Natural killer cell (primary cell): ENCODE data around the gene MFAP4. TPM values are rescaled to one million over a fixed set of nuclear protein-coding genes. Genes with fewer than 3 reads are reported as not detected.

Experiments
- ATAC-seq, 3 donors: fragments of 150-1000 bp in 2 of 3; fragments of 200-7000 bp in 1 of 3; cut with Tn5 transposase; 1 replicate in 1 of 3; 2 replicates in 2 of 3; pipeline ENCODE4 v1.10.0; 2021; ENCODE audit warnings: mild to moderate bottlenecking in 2 of 3, moderate library complexity in 2 of 3
- DNase-seq, 2 donors: peaks; one replicate each; pipeline versions ENCODE4 v3.0.0 to v3.0.0-alpha.2; 2013 to 2021; ENCODE audit warnings: mixed read lengths in 1 of 2
- H3K27ac ChIP-seq: one replicate; pipeline ENCODE4 v1.5.1; 2013; ENCODE audit warnings: mild to moderate bottlenecking, low read length
- H3K27me3 ChIP-seq: one replicate; pipeline ENCODE4 v1.6.1; 2013; ENCODE audit warnings: low read length; ENCODE audit not compliant: control insufficient read depth, insufficient read depth
- H3K36me3 ChIP-seq: one replicate; pipeline ENCODE4 v1.6.1; 2013; ENCODE audit warnings: low read length; ENCODE audit not compliant: control insufficient read depth, insufficient read depth
- H3K4me1 ChIP-seq: one replicate; pipeline ENCODE4 v1.6.1; 2013; ENCODE audit warnings: low read length; ENCODE audit not compliant: control insufficient read depth, insufficient read depth
- H3K4me3 ChIP-seq: one replicate; pipeline ENCODE4 v1.5.1; 2013; ENCODE audit warnings: low read length
- H3K9me3 ChIP-seq: one replicate; pipeline ENCODE4 v1.6.1; 2013; ENCODE audit warnings: low read length; ENCODE audit not compliant: control insufficient read depth, insufficient read depth
- H3K27ac Mint-ChIP-seq, 2 donors: one replicate each; pipeline ENCODE4 v1.8.0; 2022; ENCODE audit warnings: mild to moderate bottlenecking in 2 of 2, mixed read lengths in 2 of 2, moderate library complexity in 1 of 2
- H3K27me3 Mint-ChIP-seq, 2 donors: one replicate each; pipeline ENCODE4 v1.8.0; 2022; ENCODE audit warnings: low read depth in 2 of 2, mixed read lengths in 2 of 2
- H3K36me3 Mint-ChIP-seq: one replicate; pipeline ENCODE4 v1.8.0; 2022; ENCODE audit warnings: mixed read lengths
- H3K4me1 Mint-ChIP-seq, 2 donors: one replicate each; pipeline ENCODE4 v1.8.0; 2022; ENCODE audit warnings: mixed read lengths in 2 of 2
- H3K4me3 Mint-ChIP-seq: one replicate; pipeline ENCODE4 v1.8.0; 2022; ENCODE audit warnings: mild to moderate bottlenecking, moderate library complexity, mixed read lengths
- H3K9me3 Mint-ChIP-seq, 2 donors: one replicate each; pipeline ENCODE4 v1.8.0; 2022; ENCODE audit warnings: mixed read lengths in 2 of 2
- WGBS: methylation state at CpG from one replicate; pipeline ENCODE4 v1.1.7; 2013; ENCODE audit warnings: missing lambda C conversion rate; ENCODE audit not compliant: insufficient coverage; 5-methylcytosine and 5-hydroxymethylcytosine counted together
- intact Hi-C: fragments of 100-400 bp; cut with micrococcal nuclease; formaldehyde crosslinking; loops from one replicate; pipeline ENCODE4 v1.14.2; 2022
- total RNA-seq, 4 donors: library from RNA; stranded (reverse); fragments of 120-200 nt in 1 of 4; gene quantifications; one replicate each; pipeline versions ENCODE4 v1.2.3 to v1.2.4, GENCODE V29; 2013 to 2022
- TF ChIP-seq, protein P1 (sequence below): fragments of 200-600 bp; IDR thresholded peaks from one replicate; pipeline ENCODE4 v1.8.0; 2022; ENCODE audit warnings: antibody characterized with exemption

Gene MFAP4
- total RNA-seq, 3 donors from 2014 or later (not counting 1 experiment from before 2014, with no cell fraction given), result not detected

DNA sequence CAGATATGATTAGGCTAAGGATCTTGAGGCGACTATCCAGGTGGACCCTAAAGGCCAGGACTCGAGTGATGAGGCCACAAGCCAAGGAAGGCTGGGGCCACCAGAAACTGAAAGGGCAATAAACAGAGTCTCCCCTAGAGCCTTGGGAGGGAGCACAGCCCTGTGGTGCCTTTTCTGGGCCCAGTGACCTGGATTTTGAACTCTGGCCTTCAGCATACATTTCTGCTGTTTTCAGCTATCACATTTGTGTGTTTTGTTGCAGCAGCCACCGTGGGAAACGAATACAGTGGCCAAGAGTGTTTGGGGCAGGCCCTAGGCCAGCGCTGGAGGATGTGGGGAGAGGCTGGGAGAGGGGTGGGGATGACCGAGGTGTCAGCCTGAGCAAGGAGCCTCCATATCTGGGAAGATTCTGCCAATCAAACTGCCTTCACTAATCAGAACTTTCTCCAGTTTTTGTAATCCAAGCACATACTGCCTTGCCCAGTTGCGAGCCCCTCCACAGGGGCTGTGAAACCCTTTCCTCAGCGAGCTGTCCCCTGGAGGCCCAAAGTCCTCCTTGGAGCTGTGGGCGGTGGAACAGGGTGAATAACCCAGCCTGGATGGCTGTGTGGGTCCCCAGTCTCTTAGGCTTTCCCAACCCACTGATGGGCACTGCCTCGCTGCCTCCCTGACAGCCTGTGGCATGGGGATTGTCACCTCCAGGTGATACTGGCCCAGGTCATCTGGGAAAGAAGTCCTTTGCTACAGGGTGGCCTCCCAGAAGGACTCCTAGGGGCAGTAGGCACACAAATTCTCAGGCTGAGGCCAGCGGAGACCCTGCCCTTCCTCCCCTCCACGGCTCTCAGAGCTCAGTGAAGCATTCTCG, 41.3 kb downstream of the MFAP4 start:
- no peaks in the 10 kb centered on the region for H3K9me3 Mint-ChIP-seq
- Histone ChIP-seq H3K9me3 (no peaks in the 10 kb centered on the region), H3K27me3 (no peaks in the 10 kb centered on the region), H3K4me3 (no peak overlapping the region), H3K27ac (no peak overlapping the region), H3K4me1 (no peaks in the 10 kb centered on the region), H3K36me3 (no peaks in the 10 kb centered on the region)
- no peaks in the 10 kb centered on the region for H3K36me3 Mint-ChIP-seq
- H3K27ac Mint-ChIP-seq, result no peak overlapping the region
- ATAC-seq (no peak), DNase-seq (no peak)
- no peaks in the 10 kb centered on the region for H3K4me1 Mint-ChIP-seq
- intact Hi-C loops, result no loop called here
- 89% methylated on average over 13 of the region's 13 CpGs for whole genome bisulfite sequencing
- TF ChIP-seq, protein P1, sequence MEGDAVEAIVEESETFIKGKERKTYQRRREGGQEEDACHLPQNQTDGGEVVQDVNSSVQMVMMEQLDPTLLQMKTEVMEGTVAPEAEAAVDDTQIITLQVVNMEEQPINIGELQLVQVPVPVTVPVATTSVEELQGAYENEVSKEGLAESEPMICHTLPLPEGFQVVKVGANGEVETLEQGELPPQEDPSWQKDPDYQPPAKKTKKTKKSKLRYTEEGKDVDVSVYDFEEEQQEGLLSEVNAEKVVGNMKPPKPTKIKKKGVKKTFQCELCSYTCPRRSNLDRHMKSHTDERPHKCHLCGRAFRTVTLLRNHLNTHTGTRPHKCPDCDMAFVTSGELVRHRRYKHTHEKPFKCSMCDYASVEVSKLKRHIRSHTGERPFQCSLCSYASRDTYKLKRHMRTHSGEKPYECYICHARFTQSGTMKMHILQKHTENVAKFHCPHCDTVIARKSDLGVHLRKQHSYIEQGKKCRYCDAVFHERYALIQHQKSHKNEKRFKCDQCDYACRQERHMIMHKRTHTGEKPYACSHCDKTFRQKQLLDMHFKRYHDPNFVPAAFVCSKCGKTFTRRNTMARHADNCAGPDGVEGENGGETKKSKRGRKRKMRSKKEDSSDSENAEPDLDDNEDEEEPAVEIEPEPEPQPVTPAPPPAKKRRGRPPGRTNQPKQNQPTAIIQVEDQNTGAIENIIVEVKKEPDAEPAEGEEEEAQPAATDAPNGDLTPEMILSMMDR, result no peak
- H3K27me3 Mint-ChIP-seq, result peaks cover 0 to 3% of the 10 kb centered on the region in 2 donors
- H3K4me3 Mint-ChIP-seq, result no peak overlapping the region

DNA sequence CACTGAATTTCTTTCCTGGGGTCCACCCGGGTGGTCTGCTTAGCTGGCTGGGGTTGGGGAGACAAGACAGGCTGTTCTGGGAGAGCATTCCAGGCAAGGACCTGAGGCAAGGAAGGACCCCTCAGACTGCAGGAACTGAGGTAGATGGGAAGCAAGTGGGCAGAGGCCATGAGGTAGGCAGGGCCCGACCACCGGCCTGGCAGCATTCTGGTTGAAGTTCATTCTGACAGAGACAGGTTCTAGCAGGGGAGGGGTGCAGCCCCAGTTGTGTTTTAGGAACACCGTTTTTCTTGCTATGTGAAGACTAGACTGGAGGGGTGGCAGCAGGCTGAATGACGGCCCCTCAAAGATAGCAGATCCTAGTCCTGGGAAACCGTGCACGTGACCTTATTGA, 41.9 kb downstream of the MFAP4 start:
- Histone ChIP-seq H3K27ac (no peak overlapping the region), H3K9me3 (no peaks in the 10 kb centered on the region), H3K4me3 (no peak overlapping the region), H3K36me3 (no peaks in the 10 kb centered on the region), H3K27me3 (no peaks in the 10 kb centered on the region), H3K4me1 (no peaks in the 10 kb centered on the region)
- no peak for ATAC-seq
- TF ChIP-seq, protein P1, result no peak
- Mint-ChIP-seq H3K27me3 (peaks cover 0 to 3% of the 10 kb centered on the region in 2 donors), H3K4me3 (no peak overlapping the region), H3K36me3 (no peaks in the 10 kb centered on the region), H3K9me3 (no peaks in the 10 kb centered on the region), H3K4me1 (no peaks in the 10 kb centered on the region), H3K27ac (no peak overlapping the region)
- intact Hi-C loops, result no loop called here
- WGBS, result 95% methylated on average over 7 of the region's 7 CpGs
- no peak for DNase-seq

DNA sequence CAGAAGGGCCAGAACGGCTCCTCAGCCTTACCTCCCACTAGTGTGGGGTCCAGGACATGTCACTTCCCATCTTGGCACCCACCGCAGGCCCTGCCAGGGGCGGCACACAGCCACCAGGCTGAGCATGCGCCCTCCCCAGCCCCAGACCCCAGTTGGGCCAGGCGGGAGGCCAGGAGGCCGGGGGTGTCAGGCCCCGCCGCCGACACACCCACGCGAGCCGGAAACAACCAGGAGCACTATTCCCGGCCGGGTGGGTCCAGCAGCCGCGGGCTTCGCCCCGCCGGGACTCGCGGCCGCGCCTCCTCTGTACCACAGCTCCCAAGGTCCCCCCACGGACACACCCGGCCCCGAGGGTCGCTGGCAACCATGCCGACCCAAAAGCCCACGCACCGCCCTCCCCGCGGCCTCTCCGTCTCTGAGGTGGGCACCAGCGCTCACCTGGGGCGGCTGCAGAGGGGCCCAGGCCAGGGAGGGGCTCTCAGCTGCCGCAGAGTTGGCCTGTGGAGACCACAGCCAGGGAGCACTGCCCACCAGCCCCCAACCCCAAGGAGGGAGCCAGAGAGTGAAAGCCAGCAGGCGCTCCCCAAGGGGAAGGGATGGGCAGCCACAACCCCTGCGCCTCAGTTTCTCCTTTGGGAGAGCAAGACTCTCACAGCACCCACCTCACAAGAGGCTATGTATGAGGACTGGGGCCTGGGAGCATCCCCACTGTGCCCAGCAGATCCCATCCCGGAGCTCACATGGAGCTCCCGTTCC, 42.5 kb downstream of the MFAP4 start:
- no peak overlapping the region for H3K4me3 Mint-ChIP-seq
- peak in 1 of 2 donors; percentile 11 for DNase-seq
- no peaks in the 10 kb centered on the region for H3K4me1 ChIP-seq
- H3K27me3 Mint-ChIP-seq, result peaks cover 0 to 3% of the 10 kb centered on the region in 2 donors
- no peaks in the 10 kb centered on the region for H3K36me3 ChIP-seq
- TF ChIP-seq, protein P1, result no peak
- no peak overlapping the region for H3K27ac Mint-ChIP-seq
- no peak overlapping the region for H3K27ac ChIP-seq
- no peaks in the 10 kb centered on the region for H3K4me1 Mint-ChIP-seq
- no peaks in the 10 kb centered on the region for H3K27me3 ChIP-seq
- WGBS, result 94% methylated on average over 40 of the region's 40 CpGs
- H3K36me3 Mint-ChIP-seq, result no peaks in the 10 kb centered on the region
- intact Hi-C loops, result no loop called here
- H3K4me3 ChIP-seq, result no peak overlapping the region
- H3K9me3 ChIP-seq, result no peaks in the 10 kb centered on the region
- H3K9me3 Mint-ChIP-seq, result no peaks in the 10 kb centered on the region
- ATAC-seq, result no peak
